Left lung (tissue), 10 donors: ENCODE results near the gene ASGR2. TPM values are rescaled to one million over a fixed set of nuclear protein-coding genes. Genes with fewer than 3 reads are reported as not detected.

Experiments used
- ATAC-seq: fragments of 200-7000 bp; cut with Tn5 transposase; one replicate; pipeline ENCODE4 v1.9.1; 2020; ENCODE audit warnings: moderate library complexity
- DNase-seq, 4 donors: peaks; one replicate each; pipeline ENCODE4 v3.0.0-alpha.2; 2013 to 2020
- H3K27ac ChIP-seq, 2 donors: fragments of 200-600 bp; sonication (generic) in 1 of 2; one replicate each; pipeline versions ENCODE4 v1.5.0 to v1.8.0; 2020 to 2021
- H3K27me3 ChIP-seq, 2 donors: fragments of 200-600 bp; sonication (generic) in 1 of 2; one replicate each; pipeline versions ENCODE4 v1.5.0 to v1.8.0; 2020 to 2021
- H3K36me3 ChIP-seq, 2 donors: fragments of 200-600 bp; sonication (generic) in 1 of 2; one replicate each; pipeline versions ENCODE4 v1.5.0 to v1.8.0; 2020 to 2021
- H3K4me1 ChIP-seq, 2 donors: fragments of 200-600 bp; one replicate each; pipeline ENCODE4 v1.8.0; 2021
- H3K4me3 ChIP-seq, 2 donors: fragments of 200-600 bp; sonication (generic) in 1 of 2; one replicate each; pipeline versions ENCODE4 v1.5.0 to v1.8.0; 2020 to 2021; ENCODE audit warnings: mild to moderate bottlenecking in 1 of 2
- H3K9me3 ChIP-seq, 2 donors: fragments of 200-600 bp; sonication (generic) in 1 of 2; one replicate each; pipeline versions ENCODE4 v1.5.0 to v1.8.0; 2020 to 2021
- CTCF ChIP-seq, 2 donors: fragments of 200-600 bp; sonication (generic) in 1 of 2; IDR thresholded peaks; one replicate each; pipeline versions ENCODE4 v1.5.0 to v1.8.0; 2021; ENCODE audit warnings: antibody characterized with exemption in 2 of 2
- intact Hi-C, 2 donors: fragments of 100-400 bp; cut with DNase I; formaldehyde crosslinking; loops; one replicate each; pipeline versions ENCODE4 v1.11.2 to v1.14.2; 2022
- polyA plus RNA-seq, 6 donors: library from polyadenylated mRNA; unstranded; fragments of 120-200 nt; gene quantifications; one replicate each; pipeline ENCODE4 v1.2.1, GENCODE V29; 2013; ENCODE audit not compliant: insufficient read length in 6 of 6
- total RNA-seq, 2 donors: library from RNA; stranded (reverse); fragmentation: NEBNext Ultra II Directional; extraction: Animal tissue kit (Norgen Biotek cat#: 25700); gene quantifications; one replicate each; pipeline ENCODE4 v1.2.1, GENCODE V29; 2021
- donor health status: DM: no; HTN: yes; CAD: no.
- donor health status: DM: no; HTN: no; CAD: no.

Gene ASGR2
- total and polyA plus RNA-seq, 8 donors, result 0.34 to 2.7 (median 0.62) TPM

GRCh38 chr17:7078711-7079110 is 35.9 kb downstream of the ASGR2 start:
- H3K36me3 ChIP-seq, result no peaks in the 10 kb centered on the region

DNA sequence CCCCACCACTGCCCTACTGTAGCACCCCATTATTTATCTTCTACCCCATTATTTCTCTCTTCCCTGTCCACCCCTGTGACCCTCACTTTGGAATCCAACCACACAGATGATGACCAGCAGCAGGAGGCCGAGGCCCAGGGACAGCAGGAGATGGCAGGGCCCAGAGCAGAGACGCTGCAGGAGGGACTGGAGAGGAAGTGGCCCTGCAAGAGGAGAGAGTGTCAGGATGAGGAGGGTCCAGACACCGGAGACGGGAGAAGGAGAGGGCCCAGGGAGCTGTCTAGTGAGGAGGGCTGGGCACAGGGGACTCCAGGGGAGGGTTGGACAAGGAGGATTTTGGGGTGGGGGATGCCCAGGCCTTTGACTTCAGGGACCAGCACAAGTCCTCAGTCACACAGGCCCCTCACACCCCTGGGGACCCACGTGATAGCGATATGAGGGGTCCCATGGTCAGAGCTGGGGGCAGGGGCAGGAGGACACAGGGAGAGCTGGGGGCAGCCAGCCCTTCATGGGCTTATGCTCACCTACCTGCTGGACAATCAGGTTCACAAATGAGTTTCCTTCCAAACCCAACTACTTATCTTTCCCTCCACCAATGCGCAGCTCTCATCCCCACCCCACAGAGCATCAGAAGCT is 36.6 kb downstream of the ASGR2 start:
- Histone ChIP-seq H3K4me1 (peaks cover 0 to 15% of the 10 kb centered on the region in 2 donors), H3K36me3 (no peaks in the 10 kb centered on the region), H3K9me3 (no peaks in the 10 kb centered on the region), H3K27me3 (no peaks in the 10 kb centered on the region), H3K27ac (no peak overlapping the region), H3K4me3 (no peak overlapping the region)
- TF ChIP-seq CTCF (IDR thresholded peaks at IDR 0.05), result no peak
- DNase-seq (no peak), ATAC-seq (no peak)
- intact Hi-C loops, result no loop called here

More at GRCh38 chr17:7078711-7079110, 35.9 kb downstream of the ASGR2 start:
- ATAC-seq (no peak), DNase-seq (no peak)
- no peak for TF ChIP-seq CTCF (IDR thresholded peaks at IDR 0.05)
- Histone ChIP-seq H3K4me1 (peaks cover 0 to 15% of the 10 kb centered on the region in 2 donors), H3K9me3 (no peaks in the 10 kb centered on the region), H3K27ac (no peak overlapping the region), H3K4me3 (no peak overlapping the region), H3K27me3 (no peaks in the 10 kb centered on the region)
- intact Hi-C loops, result no loop called here

DNA sequence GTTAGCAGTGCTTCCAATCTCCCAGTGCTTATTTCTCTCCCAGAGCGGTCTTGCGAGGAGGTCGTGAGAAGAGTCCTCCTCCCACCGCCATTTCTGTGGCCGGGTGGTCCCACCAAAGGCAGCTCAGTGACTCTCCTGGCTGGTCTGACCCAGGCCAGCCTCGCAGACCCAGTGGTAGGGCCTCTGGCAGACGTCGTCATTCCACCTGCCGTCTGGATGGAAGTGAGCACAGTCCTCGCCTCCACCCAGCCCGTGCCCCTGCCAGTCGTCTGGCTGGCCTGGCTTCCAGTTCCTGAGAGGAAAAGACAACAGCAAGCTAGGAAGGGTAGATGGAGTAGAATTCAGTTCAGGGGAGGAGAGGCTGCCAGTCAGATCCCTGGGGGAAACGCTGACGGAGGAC is 39.7 kb downstream of the ASGR2 start:
- no peaks in the 10 kb centered on the region for H3K36me3 ChIP-seq
- H3K27me3 ChIP-seq, result no peaks in the 10 kb centered on the region
- peaks cover 0 to 5% of the 10 kb centered on the region in 2 donors for H3K4me1 ChIP-seq
- intact Hi-C loops, result no loop called here
- ATAC-seq (no peak), DNase-seq (no peak)
- H3K27ac ChIP-seq, result no peak overlapping the region
- TF ChIP-seq CTCF (IDR thresholded peaks at IDR 0.05), result no peak
- H3K9me3 ChIP-seq, result no peaks in the 10 kb centered on the region
- no peak overlapping the region for H3K4me3 ChIP-seq

- ATAC-seq (no peak), DNase-seq (no peak)
- Histone ChIP-seq H3K36me3 (no peaks in the 10 kb centered on the region), H3K27ac (no peak overlapping the region), H3K4me1 (no peaks in the 10 kb centered on the region), H3K9me3 (peaks cover 0 to 15% of the 10 kb centered on the region in 2 donors), H3K4me3 (no peak overlapping the region), H3K27me3 (no peaks in the 10 kb centered on the region)
- intact Hi-C loops, result no loop called here
- TF ChIP-seq CTCF (IDR thresholded peaks at IDR 0.05), result no peak
Observed at GRCh38 chr17:7072406-7072805, 42.2 kb downstream of the ASGR2 start.

- no peak for ATAC-seq
- H3K4me1 ChIP-seq, result no peaks in the 10 kb centered on the region
- no peak overlapping the region for H3K27ac ChIP-seq
- DNase-seq, result no peak
- intact Hi-C loops, result no loop called here
- TF ChIP-seq CTCF (IDR thresholded peaks at IDR 0.05), result no peak
- no peaks in the 10 kb centered on the region for H3K36me3 ChIP-seq
- no peak overlapping the region for H3K4me3 ChIP-seq
- peaks cover 0 to 15% of the 10 kb centered on the region in 2 donors for H3K9me3 ChIP-seq
- no peaks in the 10 kb centered on the region for H3K27me3 ChIP-seq
Observed at GRCh38 chr17:7070712-7071111, 43.9 kb downstream of the ASGR2 start.
